Measurements from ENCODE around the gene GFY.

DNA sequence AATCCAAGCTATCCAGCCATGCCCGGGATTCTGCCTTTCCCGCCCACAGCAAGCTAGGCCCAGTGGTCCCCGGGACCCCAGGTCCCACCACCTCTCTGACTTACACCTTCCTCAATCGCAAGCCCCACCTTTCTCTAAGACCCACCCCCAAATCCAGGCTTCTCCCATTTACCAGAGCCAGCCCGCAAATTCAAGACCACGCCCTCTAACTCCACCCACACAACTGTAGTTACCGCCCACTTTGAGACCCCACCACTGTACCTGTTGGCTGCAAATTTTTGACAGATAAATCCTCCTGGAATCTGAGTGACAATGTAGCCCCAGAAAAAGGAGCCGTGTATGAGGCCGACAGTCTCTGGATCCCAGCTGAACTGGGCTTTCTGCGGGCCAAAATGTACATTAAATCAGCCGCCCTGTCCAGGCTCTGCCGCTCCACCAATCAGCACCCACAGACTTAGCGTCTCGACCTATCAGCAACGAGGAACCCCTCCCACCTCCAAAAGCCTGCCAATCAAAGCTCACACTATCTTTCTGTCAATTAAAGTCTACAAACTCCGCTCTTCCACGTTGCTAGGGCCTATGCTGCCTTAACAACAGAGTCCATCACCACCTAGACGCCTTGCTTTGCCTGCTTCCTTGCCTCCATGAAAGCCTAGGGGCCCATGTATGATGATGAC, 9.9 kb downstream of the GFY start:
- TF ChIP-seq, protein P1, sequence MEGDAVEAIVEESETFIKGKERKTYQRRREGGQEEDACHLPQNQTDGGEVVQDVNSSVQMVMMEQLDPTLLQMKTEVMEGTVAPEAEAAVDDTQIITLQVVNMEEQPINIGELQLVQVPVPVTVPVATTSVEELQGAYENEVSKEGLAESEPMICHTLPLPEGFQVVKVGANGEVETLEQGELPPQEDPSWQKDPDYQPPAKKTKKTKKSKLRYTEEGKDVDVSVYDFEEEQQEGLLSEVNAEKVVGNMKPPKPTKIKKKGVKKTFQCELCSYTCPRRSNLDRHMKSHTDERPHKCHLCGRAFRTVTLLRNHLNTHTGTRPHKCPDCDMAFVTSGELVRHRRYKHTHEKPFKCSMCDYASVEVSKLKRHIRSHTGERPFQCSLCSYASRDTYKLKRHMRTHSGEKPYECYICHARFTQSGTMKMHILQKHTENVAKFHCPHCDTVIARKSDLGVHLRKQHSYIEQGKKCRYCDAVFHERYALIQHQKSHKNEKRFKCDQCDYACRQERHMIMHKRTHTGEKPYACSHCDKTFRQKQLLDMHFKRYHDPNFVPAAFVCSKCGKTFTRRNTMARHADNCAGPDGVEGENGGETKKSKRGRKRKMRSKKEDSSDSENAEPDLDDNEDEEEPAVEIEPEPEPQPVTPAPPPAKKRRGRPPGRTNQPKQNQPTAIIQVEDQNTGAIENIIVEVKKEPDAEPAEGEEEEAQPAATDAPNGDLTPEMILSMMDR (IDR thresholded peaks at IDR 0.05; ENCODE audit: insufficient read depth, low read depth, low read length), result no peak
- no peak for TF ChIP-seq EZH2 (IDR thresholded peaks at IDR 0.05; ENCODE audit: insufficient read depth, low read length)

All from astrocyte (in vitro differentiated cells and primary cell).